HepG2 (cell line): ENCODE data around the gene HECA.

Source experiments
- GMEB2 ChIP-seq: IDR thresholded peaks from 2 replicates; pipeline ENCODE4 v1.6.1; 2016; ENCODE audit warnings: missing biosample characterization, missing genetic modification reagents, low read depth
- NAIF1 ChIP-seq: sonication (generic); formaldehyde crosslinking; IDR thresholded peaks from 2 replicates; pipeline ENCODE4 v1.5.0; 2020; ENCODE audit warnings: mild to moderate bottlenecking, missing genetic modification reagents, borderline replicate concordance
- SUZ12 ChIP-seq: fragments of 150-350 bp; IDR thresholded peaks from 2 replicates; pipeline ENCODE4 v1.6.1; 2014; ENCODE audit warnings: low read depth, low read length
- TARDBP ChIP-seq: sonication (generic); formaldehyde crosslinking; IDR thresholded peaks from 2 replicates; pipeline ENCODE4 v1.8.0; 2022; ENCODE audit warnings: mild to moderate bottlenecking, missing genetic modification reagents
- ZNF577 ChIP-seq: sonication (generic); formaldehyde crosslinking; IDR thresholded peaks from 2 replicates; pipeline ENCODE4 v1.4.0; 2020; ENCODE audit warnings: mild to moderate bottlenecking, low read depth, missing genetic modification reagents, borderline replicate concordance

- TF ChIP-seq TARDBP (no peak), NAIF1 (CRISPR knock-in tag) (no peak), SUZ12 (no peak), GMEB2 (CRISPR knock-in tag) (no peak), ZNF577 (CRISPR knock-in tag) (no peak)
Observed at GRCh38 chr6:139109558-139109957, 25.3 kb upstream of the HECA start.
